ENCODE measurements around the gene NOVA2.

Gene NOVA2

GRCh38 chr19:45895519-45895972 is 78.1 kb downstream of the NOVA2 start:
- DNase-seq: no peak
- Histone ChIP-seq H2BK5ac (ENCODE audit: low read depth, low read length, poor library complexity, severe bottlenecking) (no peak overlapping the region), H3K4me3 (ENCODE audit: insufficient read depth in 1 of 2, low read depth in 1 of 2, low read length in 2 of 2) (no peak overlapping the region), H3K4me1 (ENCODE audit: control insufficient read depth, insufficient read depth, low read depth, low read length) (peaks cover 2% of the 10 kb centered on the region), H3K4me2 (ENCODE audit: low read length, poor library complexity, severe bottlenecking) (no peak overlapping the region), H3K18ac (ENCODE audit: low read depth in 1 of 2, low read length in 2 of 2) (no peak overlapping the region), H2BK120ac (ENCODE audit: low read depth, low read length) (no peak overlapping the region), H3K79me1 (replicated peaks; ENCODE audit: low read length, poor library complexity, severe bottlenecking) (peaks cover 27% of the 10 kb centered on the region), H3K9ac (ENCODE audit: low read length) (no peak overlapping the region), H3K4ac (ENCODE audit: low read depth in 1 of 2, low read length in 2 of 2) (no peak overlapping the region), H3K23ac (ENCODE audit: low read length in 2 of 2) (no peak overlapping the region), H2BK12ac (ENCODE audit: low read length in 2 of 2) (no peak overlapping the region), H2BK15ac (ENCODE audit: low read depth, poor library complexity, severe bottlenecking) (no peak overlapping the region), H3K14ac (ENCODE audit: low read length in 2 of 2) (no peak overlapping the region), H2AFZ (ENCODE audit: low read depth, low read length) (no peak overlapping the region), H4K8ac (ENCODE audit: low read length) (no peak overlapping the region), H3K9me3 (ENCODE audit: control insufficient read depth, low read length) (no peaks in the 10 kb centered on the region), H3K27me3 (ENCODE audit: control insufficient read depth in 1 of 2, insufficient read depth in 1 of 2, low read length in 2 of 2) (no peaks in the 10 kb centered on the region), H2AK5ac (ENCODE audit: low read length, severe bottlenecking) (no peak overlapping the region), H3K36me3 (ENCODE audit: control insufficient read depth in 1 of 2, insufficient read depth in 2 of 2, low read depth in 1 of 2, low read length in 2 of 2) (peaks cover 44 to 63% of the 10 kb centered on the region in 2 experiments), H4K91ac (ENCODE audit: low read length) (no peak overlapping the region), H3K27ac (ENCODE audit: low read length, poor library complexity, severe bottlenecking) (no peak overlapping the region)
- 85% methylated on average over 8 of the region's 9 CpGs for WGBS

- Histone ChIP-seq H2BK5ac (ENCODE audit: low read depth, low read length, poor library complexity, severe bottlenecking) (no peak overlapping the region), H3K27ac (ENCODE audit: low read length, poor library complexity, severe bottlenecking) (no peak overlapping the region), H2AK5ac (ENCODE audit: low read length, severe bottlenecking) (no peak overlapping the region), H4K91ac (ENCODE audit: low read length) (no peak overlapping the region), H3K18ac (ENCODE audit: low read depth in 1 of 2, low read length in 2 of 2) (no peak overlapping the region), H3K27me3 (ENCODE audit: control insufficient read depth in 1 of 2, insufficient read depth in 1 of 2, low read length in 2 of 2) (no peaks in the 10 kb centered on the region), H3K4me3 (ENCODE audit: insufficient read depth in 1 of 2, low read depth in 1 of 2, low read length in 2 of 2) (no peak overlapping the region), H2BK12ac (ENCODE audit: low read length in 2 of 2) (no peak overlapping the region), H4K8ac (ENCODE audit: low read length) (no peak overlapping the region), H2BK15ac (ENCODE audit: low read depth, poor library complexity, severe bottlenecking) (no peak overlapping the region), H3K23ac (ENCODE audit: low read length in 2 of 2) (no peak overlapping the region), H3K9me3 (ENCODE audit: control insufficient read depth, low read length) (no peaks in the 10 kb centered on the region), H2AFZ (ENCODE audit: low read depth, low read length) (no peak overlapping the region), H3K4me2 (ENCODE audit: low read length, poor library complexity, severe bottlenecking) (no peak overlapping the region), H3K9ac (ENCODE audit: low read length) (no peak overlapping the region), H3K4me1 (ENCODE audit: control insufficient read depth, insufficient read depth, low read depth, low read length) (peaks cover 2% of the 10 kb centered on the region), H3K4ac (ENCODE audit: low read depth in 1 of 2, low read length in 2 of 2) (no peak overlapping the region), H3K79me1 (replicated peaks; ENCODE audit: low read length, poor library complexity, severe bottlenecking) (peaks cover 16% of the 10 kb centered on the region), H2BK120ac (ENCODE audit: low read depth, low read length) (no peak overlapping the region), H3K36me3 (ENCODE audit: control insufficient read depth in 1 of 2, insufficient read depth in 2 of 2, low read depth in 1 of 2, low read length in 2 of 2) (peaks cover 20 to 42% of the 10 kb centered on the region in 2 experiments), H3K14ac (ENCODE audit: low read length in 2 of 2) (no peak overlapping the region)
- 89% methylated on average over 12 of the region's 17 CpGs for WGBS
- no peak for DNase-seq
These were observed 82.8 kb downstream of the NOVA2 start for GRCh38 chr19:45890877-45891276.

DNA sequence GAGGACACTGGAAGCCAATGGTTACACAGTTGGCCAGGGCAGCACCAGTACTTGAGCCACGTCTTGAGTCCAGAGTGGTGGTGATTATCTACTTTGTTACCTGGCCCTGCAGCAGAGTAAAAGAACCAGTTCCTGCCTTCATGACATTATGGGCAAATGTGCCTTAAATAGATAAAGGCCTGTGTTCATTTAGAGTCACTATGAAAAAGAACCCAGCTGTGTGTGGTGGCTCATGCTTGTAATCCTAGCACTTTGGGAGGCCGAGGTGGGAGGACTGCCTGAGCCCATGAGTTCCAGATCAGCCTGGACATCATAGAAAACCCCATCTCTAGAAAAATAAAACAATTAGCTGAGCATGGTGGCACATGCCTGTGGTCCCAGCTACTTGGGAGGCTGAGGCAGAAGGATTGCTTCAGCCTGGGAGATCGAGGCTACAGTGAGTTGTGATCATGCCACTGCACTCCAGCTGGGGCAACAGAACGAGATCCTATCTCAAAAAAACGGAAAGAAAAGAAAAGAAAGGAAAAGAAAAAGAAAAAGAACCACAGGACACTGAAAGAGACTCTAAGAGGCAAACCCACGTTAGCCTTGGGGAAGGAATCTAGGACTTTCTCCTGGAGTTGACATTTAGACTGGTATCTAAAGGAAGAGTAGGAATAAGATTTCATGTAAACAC is 84.3 kb downstream of the NOVA2 start:
- 80% methylated on average over 5 of the region's 6 CpGs for WGBS
- DNase-seq: no peak
- Histone ChIP-seq H3K27ac (ENCODE audit: low read length, poor library complexity, severe bottlenecking) (no peak overlapping the region), H4K91ac (ENCODE audit: low read length) (no peak overlapping the region), H2AFZ (ENCODE audit: low read depth, low read length) (no peak overlapping the region), H3K36me3 (ENCODE audit: control insufficient read depth in 1 of 2, insufficient read depth in 2 of 2, low read depth in 1 of 2, low read length in 2 of 2) (peaks cover 11 to 39% of the 10 kb centered on the region in 2 experiments), H3K4ac (ENCODE audit: low read depth in 1 of 2, low read length in 2 of 2) (no peak overlapping the region), H2AK5ac (ENCODE audit: low read length, severe bottlenecking) (no peak overlapping the region), H3K18ac (ENCODE audit: low read depth in 1 of 2, low read length in 2 of 2) (no peak overlapping the region), H2BK5ac (ENCODE audit: low read depth, low read length, poor library complexity, severe bottlenecking) (no peak overlapping the region), H2BK120ac (ENCODE audit: low read depth, low read length) (no peak overlapping the region), H3K9me3 (ENCODE audit: control insufficient read depth, low read length) (no peaks in the 10 kb centered on the region), H2BK15ac (ENCODE audit: low read depth, poor library complexity, severe bottlenecking) (no peak overlapping the region), H3K4me2 (ENCODE audit: low read length, poor library complexity, severe bottlenecking) (no peak overlapping the region), H4K8ac (ENCODE audit: low read length) (no peak overlapping the region), H3K4me3 (ENCODE audit: insufficient read depth in 1 of 2, low read depth in 1 of 2, low read length in 2 of 2) (no peak overlapping the region), H3K9ac (ENCODE audit: low read length) (no peak overlapping the region), H3K23ac (ENCODE audit: low read length in 2 of 2) (no peak overlapping the region), H3K79me1 (replicated peaks; ENCODE audit: low read length, poor library complexity, severe bottlenecking) (peaks cover 14% of the 10 kb centered on the region), H3K4me1 (ENCODE audit: control insufficient read depth, insufficient read depth, low read depth, low read length) (peaks cover 15% of the 10 kb centered on the region), H2BK12ac (ENCODE audit: low read length in 2 of 2) (no peak overlapping the region), H3K27me3 (ENCODE audit: control insufficient read depth in 1 of 2, insufficient read depth in 1 of 2, low read length in 2 of 2) (no peaks in the 10 kb centered on the region), H3K14ac (ENCODE audit: low read length in 2 of 2) (no peak overlapping the region)

DNA sequence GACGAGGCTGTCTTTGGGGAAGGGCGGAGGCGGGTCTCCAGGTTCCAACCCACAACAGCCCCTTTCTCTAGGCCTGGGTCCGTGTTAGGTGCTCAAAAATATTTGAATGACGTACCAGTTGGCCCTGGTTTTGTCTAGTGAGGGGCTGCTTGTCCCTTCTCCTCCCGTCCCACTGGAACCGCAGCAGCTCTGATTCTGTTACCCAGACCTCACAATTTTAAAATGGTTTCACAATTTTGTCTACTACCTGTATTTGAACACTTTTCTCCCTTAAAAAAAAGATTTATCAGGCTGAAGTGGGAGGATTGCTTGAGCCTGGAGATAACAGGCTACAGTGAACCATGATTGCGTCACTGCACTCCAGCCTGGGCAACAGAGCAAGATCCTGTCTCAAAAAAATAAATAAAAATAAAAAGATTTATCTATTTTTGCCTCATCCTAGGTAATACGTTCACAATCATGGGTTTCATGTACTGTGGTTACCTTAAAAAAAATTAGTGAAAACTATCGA is 86.4 kb downstream of the NOVA2 start:
- Histone ChIP-seq H3K4me1 (ENCODE audit: control insufficient read depth, insufficient read depth, low read depth, low read length) (peaks cover 34% of the 10 kb centered on the region), H2BK12ac (ENCODE audit: low read length in 2 of 2) (no peak overlapping the region), H4K8ac (ENCODE audit: low read length) (peak overlapping the region; percentile 78), H2BK120ac (ENCODE audit: low read depth, low read length) (no peak overlapping the region), H3K18ac (ENCODE audit: low read depth in 1 of 2, low read length in 2 of 2) (peak overlapping the region; percentile 16 to 31), H4K91ac (ENCODE audit: low read length) (no peak overlapping the region), H3K4ac (ENCODE audit: low read depth in 1 of 2, low read length in 2 of 2) (peak overlapping the region; percentile 18 to 85), H3K27me3 (ENCODE audit: control insufficient read depth in 1 of 2, insufficient read depth in 1 of 2, low read length in 2 of 2) (no peaks in the 10 kb centered on the region), H3K36me3 (ENCODE audit: control insufficient read depth in 1 of 2, insufficient read depth in 2 of 2, low read depth in 1 of 2, low read length in 2 of 2) (peaks cover 17 to 43% of the 10 kb centered on the region in 2 experiments), H3K14ac (ENCODE audit: low read length in 2 of 2) (no peak overlapping the region), H2AFZ (ENCODE audit: low read depth, low read length) (peak overlapping the region; percentile 46), H3K9ac (ENCODE audit: low read length) (peak overlapping the region; percentile 99), H3K9me3 (ENCODE audit: control insufficient read depth, low read length) (no peaks in the 10 kb centered on the region), H3K4me3 (ENCODE audit: insufficient read depth in 1 of 2, low read depth in 1 of 2, low read length in 2 of 2) (peak overlapping the region; percentile 26 to 88), H3K27ac (ENCODE audit: low read length, poor library complexity, severe bottlenecking) (no peak overlapping the region), H3K4me2 (ENCODE audit: low read length, poor library complexity, severe bottlenecking) (peak overlapping the region; percentile 80), H2AK5ac (ENCODE audit: low read length, severe bottlenecking) (no peak overlapping the region), H3K23ac (ENCODE audit: low read length in 2 of 2) (no peak overlapping the region), H2BK5ac (ENCODE audit: low read depth, low read length, poor library complexity, severe bottlenecking) (no peak overlapping the region), H2BK15ac (ENCODE audit: low read depth, poor library complexity, severe bottlenecking) (no peak overlapping the region), H3K79me1 (replicated peaks; ENCODE audit: low read length, poor library complexity, severe bottlenecking) (peaks cover 21% of the 10 kb centered on the region)
- no peak for DNase-seq
- 52% methylated on average over 9 of the region's 10 CpGs for WGBS

Data from mesenchymal stem cell (in vitro differentiated cells and primary cell).